Panc1 (cell line): ENCODE measurements around the gene ANKRD49.

Experiments used
- POLR2AphosphoS5 ChIP-seq: IDR thresholded peaks from 2 replicates; pipeline ENCODE4 v1.6.1; 2012; ENCODE audit warnings: mild to moderate bottlenecking, low read depth, low read length, moderate library complexity
- SIN3A ChIP-seq: IDR thresholded peaks from 2 replicates; pipeline ENCODE4 v1.6.1; 2012; ENCODE audit warnings: low read depth, mild to moderate bottlenecking, low read length, moderate library complexity, borderline replicate concordance; ENCODE audit not compliant: insufficient read depth
- TCF7L2 ChIP-seq: IDR thresholded peaks from 2 replicates; pipeline ENCODE4 v1.6.1; 2011; ENCODE audit warnings: mild to moderate bottlenecking, low read depth, low read length, inconsistent platforms
- TF ChIP-seq, protein P1 (sequence below): fragments of 450-650 bp; IDR thresholded peaks from 2 replicates; pipeline ENCODE4 v1.5.1; 2017; ENCODE audit warnings: mild to moderate bottlenecking
- TF ChIP-seq, protein P2 (sequence below), 2 experiments: IDR thresholded peaks; 2 replicates each; pipeline ENCODE4 v1.6.1; 2011 to 2012; ENCODE audit warnings: low read depth in 2 of 2, control low read depth in 1 of 2, low read length in 1 of 2, mild to moderate bottlenecking in 1 of 2, moderate library complexity in 1 of 2; ENCODE audit not compliant: insufficient read depth in 1 of 2

DNA sequence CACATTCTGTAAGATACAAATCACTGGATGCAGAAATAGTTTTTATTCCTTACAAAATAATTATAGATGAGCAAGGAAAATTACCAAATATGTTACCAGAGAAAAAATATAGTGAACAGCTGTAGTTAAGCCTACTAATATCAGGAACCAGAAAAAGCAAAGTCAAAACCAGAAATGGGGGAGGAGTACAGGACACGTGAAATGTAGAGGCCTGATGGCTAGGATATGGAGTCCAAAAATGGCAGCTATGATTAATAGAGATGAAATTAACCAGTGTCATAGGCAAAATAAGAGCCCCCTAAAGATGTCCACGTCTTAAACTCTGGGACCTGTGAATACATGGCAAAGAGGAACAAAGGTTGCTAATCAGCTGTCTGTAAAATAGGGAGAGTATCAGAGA is 34.2 kb upstream of the ANKRD49 start:
- TF ChIP-seq, protein P1, sequence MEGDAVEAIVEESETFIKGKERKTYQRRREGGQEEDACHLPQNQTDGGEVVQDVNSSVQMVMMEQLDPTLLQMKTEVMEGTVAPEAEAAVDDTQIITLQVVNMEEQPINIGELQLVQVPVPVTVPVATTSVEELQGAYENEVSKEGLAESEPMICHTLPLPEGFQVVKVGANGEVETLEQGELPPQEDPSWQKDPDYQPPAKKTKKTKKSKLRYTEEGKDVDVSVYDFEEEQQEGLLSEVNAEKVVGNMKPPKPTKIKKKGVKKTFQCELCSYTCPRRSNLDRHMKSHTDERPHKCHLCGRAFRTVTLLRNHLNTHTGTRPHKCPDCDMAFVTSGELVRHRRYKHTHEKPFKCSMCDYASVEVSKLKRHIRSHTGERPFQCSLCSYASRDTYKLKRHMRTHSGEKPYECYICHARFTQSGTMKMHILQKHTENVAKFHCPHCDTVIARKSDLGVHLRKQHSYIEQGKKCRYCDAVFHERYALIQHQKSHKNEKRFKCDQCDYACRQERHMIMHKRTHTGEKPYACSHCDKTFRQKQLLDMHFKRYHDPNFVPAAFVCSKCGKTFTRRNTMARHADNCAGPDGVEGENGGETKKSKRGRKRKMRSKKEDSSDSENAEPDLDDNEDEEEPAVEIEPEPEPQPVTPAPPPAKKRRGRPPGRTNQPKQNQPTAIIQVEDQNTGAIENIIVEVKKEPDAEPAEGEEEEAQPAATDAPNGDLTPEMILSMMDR: no peak
- no peak for TF ChIP-seq POLR2AphosphoS5
- TF ChIP-seq, protein P2, sequence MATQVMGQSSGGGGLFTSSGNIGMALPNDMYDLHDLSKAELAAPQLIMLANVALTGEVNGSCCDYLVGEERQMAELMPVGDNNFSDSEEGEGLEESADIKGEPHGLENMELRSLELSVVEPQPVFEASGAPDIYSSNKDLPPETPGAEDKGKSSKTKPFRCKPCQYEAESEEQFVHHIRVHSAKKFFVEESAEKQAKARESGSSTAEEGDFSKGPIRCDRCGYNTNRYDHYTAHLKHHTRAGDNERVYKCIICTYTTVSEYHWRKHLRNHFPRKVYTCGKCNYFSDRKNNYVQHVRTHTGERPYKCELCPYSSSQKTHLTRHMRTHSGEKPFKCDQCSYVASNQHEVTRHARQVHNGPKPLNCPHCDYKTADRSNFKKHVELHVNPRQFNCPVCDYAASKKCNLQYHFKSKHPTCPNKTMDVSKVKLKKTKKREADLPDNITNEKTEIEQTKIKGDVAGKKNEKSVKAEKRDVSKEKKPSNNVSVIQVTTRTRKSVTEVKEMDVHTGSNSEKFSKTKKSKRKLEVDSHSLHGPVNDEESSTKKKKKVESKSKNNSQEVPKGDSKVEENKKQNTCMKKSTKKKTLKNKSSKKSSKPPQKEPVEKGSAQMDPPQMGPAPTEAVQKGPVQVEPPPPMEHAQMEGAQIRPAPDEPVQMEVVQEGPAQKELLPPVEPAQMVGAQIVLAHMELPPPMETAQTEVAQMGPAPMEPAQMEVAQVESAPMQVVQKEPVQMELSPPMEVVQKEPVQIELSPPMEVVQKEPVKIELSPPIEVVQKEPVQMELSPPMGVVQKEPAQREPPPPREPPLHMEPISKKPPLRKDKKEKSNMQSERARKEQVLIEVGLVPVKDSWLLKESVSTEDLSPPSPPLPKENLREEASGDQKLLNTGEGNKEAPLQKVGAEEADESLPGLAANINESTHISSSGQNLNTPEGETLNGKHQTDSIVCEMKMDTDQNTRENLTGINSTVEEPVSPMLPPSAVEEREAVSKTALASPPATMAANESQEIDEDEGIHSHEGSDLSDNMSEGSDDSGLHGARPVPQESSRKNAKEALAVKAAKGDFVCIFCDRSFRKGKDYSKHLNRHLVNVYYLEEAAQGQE (IDR thresholded peaks at IDR 0.05; ENCODE audit: insufficient read depth in 1 of 2, low read depth in 2 of 2, low read length in 1 of 2): no peak
- TF ChIP-seq TCF7L2: no peak
- no peak for TF ChIP-seq SIN3A
